ENCODE data around the gene ECM2.

- TF ChIP-seq EZH2 (IDR thresholded peaks at IDR 0.05; ENCODE audit: insufficient read depth, poor library complexity, severe bottlenecking) (no peak), EZH2phosphoT487 (IDR thresholded peaks at IDR 0.05; ENCODE audit: insufficient read depth, low read depth) (no peak)
Observed at GRCh38 chr9:92504881-92505280, 30.9 kb downstream of the ECM2 start.

Data from GM23248 (cell line).